ENCODE data around the gene EEF1AKMT1. TPM values are rescaled to one million over a fixed set of nuclear protein-coding genes. Genes with fewer than 3 reads are reported as not detected.
"Not testable (repeated sequence)": the region's sequence is repeated elsewhere in the genome, so short reads cannot be mapped to it uniquely, and the experiment has no call there.

EEF1AKMT1 gene
- total and polyA plus RNA-seq, 2 experiments from 2014 or later: 3.2 to 7.6 TPM

- no peak for TF ChIP-seq REST (IDR thresholded peaks at IDR 0.05; ENCODE audit: unreplicated experiment)
Observed at GRCh38 chr13:20749377-20749776, 24.4 kb downstream of the EEF1AKMT1 start (continued).

- H3K9me3 Mint-ChIP-seq: peaks cover 23% of the 10 kb centered on the region
- H3K36me3 ChIP-seq (ENCODE audit: insufficient read depth); H3K9me2 ChIP-seq (ENCODE audit: insufficient read depth): not testable (repeated sequence)
Observed at GRCh38 chr13:20743830-20744404, 29.8 kb downstream of the EEF1AKMT1 start.

GRCh38 chr13:20740021-20740420 is 33.7 kb downstream of the EEF1AKMT1 start:
- H2AFZ ChIP-seq: no peak overlapping the region
- ATAC-seq: no peak
- no peaks in the 10 kb centered on the region for H3K36me3 ChIP-seq (ENCODE audit: insufficient read depth)
- 0 out of 2 replicates have a peak, but pooled peaks cover 4% of the 10 kb centered on the region for H4K20me1 ChIP-seq (replicated peaks; ENCODE audit: insufficient read depth)
- H3K4me2 ChIP-seq: no peak overlapping the region
- DNase-seq (ENCODE audit: low spot score): no peak
- TF ChIP-seq ZNF114 (CRISPR knock-in tag; IDR thresholded peaks at IDR 0.05) (no peak), POLR2AphosphoS5 (IDR thresholded peaks at IDR 0.05; ENCODE audit: low read depth) (no peak), CTCF (conservative IDR thresholded peaks at IDR 0.05; ENCODE audit: low read depth in 2 of 2) (no peak), ETS1 (IDR thresholded peaks at IDR 0.05) (no peak), STAT1 (IDR thresholded peaks at IDR 0.05; ENCODE audit: unreplicated experiment) (no peak), NANOG (IDR thresholded peaks at IDR 0.05; ENCODE audit: borderline replicate concordance) (no peak), CREB1 (CRISPR knock-in tag; IDR thresholded peaks at IDR 0.05; ENCODE audit: low read depth) (no peak), JUNB (IDR thresholded peaks at IDR 0.05; ENCODE audit: unreplicated experiment) (no peak)
- H3K4me3 ChIP-seq: no peak overlapping the region
- H3K27ac Mint-ChIP-seq: no peak overlapping the region
- peaks cover 13% of the 10 kb centered on the region for H3K9me3 Mint-ChIP-seq
- peaks cover 7% of the 10 kb centered on the region for H3K27me3 Mint-ChIP-seq (ENCODE audit: insufficient read depth, low read depth, poor library complexity)
- H3K79me2 ChIP-seq (replicated peaks; ENCODE audit: insufficient read depth): no peaks in the 10 kb centered on the region
- no peaks in the 10 kb centered on the region for H3F3A ChIP-seq (replicated peaks; ENCODE audit: low read depth)
- H3K9me2 ChIP-seq (ENCODE audit: insufficient read depth): no peaks in the 10 kb centered on the region
- no peaks in the 10 kb centered on the region for H3K27me3 ChIP-seq (ENCODE audit: insufficient read depth)
- H3K4me3 Mint-ChIP-seq: no peak overlapping the region
- peaks cover 7% of the 10 kb centered on the region; the same call in 2 of the 3 replicates for H3K36me3 Mint-ChIP-seq (ENCODE audit: low read depth)
- H3K27ac ChIP-seq (ENCODE audit: low read depth): no peak overlapping the region
- no peaks in the 10 kb centered on the region for H3K4me1 Mint-ChIP-seq
- H3K4me1 ChIP-seq (ENCODE audit: insufficient read depth): no peaks in the 10 kb centered on the region

More at GRCh38 chr13:20743830-20744404, 29.8 kb downstream of the EEF1AKMT1 start:
- not testable (repeated sequence) for H3K4me1 Mint-ChIP-seq; ATAC-seq; DNase-seq (ENCODE audit: low spot score); H3K4me3 Mint-ChIP-seq; H3K27ac Mint-ChIP-seq; H3K27me3 ChIP-seq (ENCODE audit: insufficient read depth); H4K20me1 ChIP-seq (replicated peaks; ENCODE audit: insufficient read depth); H3K27ac ChIP-seq (ENCODE audit: low read depth); H2AFZ ChIP-seq; H3F3A ChIP-seq (replicated peaks; ENCODE audit: low read depth); H3K4me2 ChIP-seq; H3K27me3 Mint-ChIP-seq (ENCODE audit: insufficient read depth, low read depth, poor library complexity); H3K79me2 ChIP-seq (replicated peaks; ENCODE audit: insufficient read depth); H3K4me3 ChIP-seq; H3K36me3 Mint-ChIP-seq (ENCODE audit: low read depth); H3K4me1 ChIP-seq (ENCODE audit: insufficient read depth)

Measured in GM23338 (cell line).